Prostate gland (tissue), 2 donors: ENCODE data around the gene NMBR. TPM values are rescaled to one million over a fixed set of nuclear protein-coding genes. Genes with fewer than 3 reads are reported as not detected.

Source experiments
- DNase-seq: peaks from one replicate; pipeline ENCODE4 v3.0.0-alpha.2; 2019; ENCODE audit warnings: low spot score
- H3K27ac ChIP-seq, 2 donors: fragments of 200-600 bp; sonication (generic); 2 replicates each; pipeline ENCODE4 v1.5.1; 2017 to 2019
- H3K27me3 ChIP-seq: fragments of 200-600 bp; sonication (generic); replicated peaks from 2 replicates; pipeline ENCODE4 v1.5.1; 2019; ENCODE audit not compliant: insufficient read depth
- H3K36me3 ChIP-seq, 2 donors: fragments of 200-600 bp; sonication (generic); 1 replicate in 1 of 2; 2 replicates in 1 of 2; pipeline versions ENCODE4 v1.5.1 to v1.8.1; 2017 to 2019
- H3K4me1 ChIP-seq: fragments of 200-600 bp; sonication (generic); replicated peaks from 2 replicates; pipeline ENCODE4 v1.5.1; 2019
- H3K4me3 ChIP-seq, 2 donors: fragments of 200-600 bp; sonication (generic); 2 replicates each; pipeline ENCODE4 v1.5.1; 2017 to 2019
- H3K9me3 ChIP-seq: fragments of 200-600 bp; sonication (generic); 2 replicates; pipeline ENCODE4 v1.5.1; 2017
- POLR2A ChIP-seq: fragments of 450-650 bp; IDR thresholded peaks from one replicate; pipeline ENCODE4 v1.6.1; 2016; ENCODE audit warnings: antibody characterized with exemption, mild to moderate bottlenecking
- POLR2AphosphoS5 ChIP-seq: sonication (generic); formaldehyde crosslinking; IDR thresholded peaks from one replicate; pipeline ENCODE4 v1.6.1; 2017; ENCODE audit warnings: antibody characterized with exemption
- WGBS: methylation state at CpG from one replicate; pipeline ENCODE4 v1.1.5; 2018; 5-methylcytosine and 5-hydroxymethylcytosine counted together
- intact Hi-C: fragments of 100-400 bp; cut with DNase I; formaldehyde crosslinking; loops from one replicate; pipeline ENCODE4 v1.14.2; 2022
- total RNA-seq, 2 donors: library from RNA; depleted of rRNA; stranded (reverse); fragments of >200 nt; gene quantifications; one replicate each; pipeline ENCODE4 v1.1.0, GENCODE V29; 2016
- TF ChIP-seq, protein P1 (sequence below), 4 experiments: fragments of 200-600 bp in 2 of 4; fragments of 450-650 bp in 2 of 4; sonication (generic) in 2 of 4; IDR thresholded peaks; 1 replicate in 3 of 4; 2 replicates in 1 of 4; pipeline ENCODE4 v1.5.1; 2016 to 2019; ENCODE audit warnings: antibody characterized with exemption in 4 of 4, mild to moderate bottlenecking in 2 of 4, moderate library complexity in 2 of 4

NMBR gene
- total RNA-seq, 2 donors from 2014 or later = not detected

DNA sequence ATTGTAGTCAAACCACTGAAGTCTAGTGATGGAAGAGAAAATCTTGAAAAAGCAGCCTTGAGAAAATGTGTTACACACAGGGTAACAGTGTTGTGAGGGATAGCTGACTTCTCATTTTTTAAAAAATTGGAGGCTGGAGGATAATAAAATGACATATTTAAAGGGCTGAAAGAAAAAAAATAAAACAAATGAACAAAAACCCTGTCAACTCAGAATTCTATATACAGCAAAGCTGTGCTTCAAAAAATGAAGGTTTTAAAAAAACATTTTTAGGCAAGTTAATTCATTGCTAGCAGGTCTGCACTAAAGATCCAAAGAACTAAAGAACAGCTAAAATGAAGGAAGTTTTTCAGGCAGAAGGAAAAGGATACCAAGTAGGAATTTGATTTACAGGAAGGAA is 31.2 kb upstream of the NMBR start:
- DNase-seq = no peak

DNA sequence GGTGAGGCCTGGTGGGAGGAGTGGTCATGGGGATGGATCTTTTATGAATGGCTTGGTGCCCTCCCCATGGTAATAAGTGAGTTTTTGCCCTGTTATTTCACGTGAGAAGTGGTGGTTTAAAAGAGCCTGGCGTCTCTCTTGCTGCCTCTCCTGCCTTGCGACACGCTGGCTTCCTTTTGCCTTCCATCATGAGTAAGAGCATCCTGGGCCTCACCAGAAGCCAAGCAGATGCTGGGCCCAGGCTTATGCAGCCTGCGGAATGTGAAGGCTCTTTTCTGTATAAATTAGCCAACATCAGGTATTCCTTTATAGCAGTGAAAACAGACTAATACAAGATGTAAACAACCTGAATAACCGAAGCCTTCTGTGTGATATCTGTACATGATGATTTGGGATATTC is 27.8 kb upstream of the NMBR start:
- Histone ChIP-seq H3K4me3 (no peak overlapping the region), H3K4me1 (no peaks in the 10 kb centered on the region), H3K27me3 (no peaks in the 10 kb centered on the region), H3K27ac (no peak overlapping the region), H3K9me3 (no peaks in the 10 kb centered on the region), H3K36me3 (no peaks in the 10 kb centered on the region)
- WGBS = 96% methylated on average over 6 of the region's 6 CpGs
- no peak for DNase-seq
- TF ChIP-seq POLR2AphosphoS5 (no peak), POLR2A (no peak)
- TF ChIP-seq, protein P1, sequence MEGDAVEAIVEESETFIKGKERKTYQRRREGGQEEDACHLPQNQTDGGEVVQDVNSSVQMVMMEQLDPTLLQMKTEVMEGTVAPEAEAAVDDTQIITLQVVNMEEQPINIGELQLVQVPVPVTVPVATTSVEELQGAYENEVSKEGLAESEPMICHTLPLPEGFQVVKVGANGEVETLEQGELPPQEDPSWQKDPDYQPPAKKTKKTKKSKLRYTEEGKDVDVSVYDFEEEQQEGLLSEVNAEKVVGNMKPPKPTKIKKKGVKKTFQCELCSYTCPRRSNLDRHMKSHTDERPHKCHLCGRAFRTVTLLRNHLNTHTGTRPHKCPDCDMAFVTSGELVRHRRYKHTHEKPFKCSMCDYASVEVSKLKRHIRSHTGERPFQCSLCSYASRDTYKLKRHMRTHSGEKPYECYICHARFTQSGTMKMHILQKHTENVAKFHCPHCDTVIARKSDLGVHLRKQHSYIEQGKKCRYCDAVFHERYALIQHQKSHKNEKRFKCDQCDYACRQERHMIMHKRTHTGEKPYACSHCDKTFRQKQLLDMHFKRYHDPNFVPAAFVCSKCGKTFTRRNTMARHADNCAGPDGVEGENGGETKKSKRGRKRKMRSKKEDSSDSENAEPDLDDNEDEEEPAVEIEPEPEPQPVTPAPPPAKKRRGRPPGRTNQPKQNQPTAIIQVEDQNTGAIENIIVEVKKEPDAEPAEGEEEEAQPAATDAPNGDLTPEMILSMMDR (IDR thresholded peaks at IDR 0.05) = no peak
- intact Hi-C loops = no loop called here

More for the DNA sequence above, 31.2 kb upstream of the NMBR start:
- no peaks in the 10 kb centered on the region for H3K27me3 ChIP-seq
- no peaks in the 10 kb centered on the region for H3K36me3 ChIP-seq
- intact Hi-C loops = no loop called here
- no peaks in the 10 kb centered on the region for H3K9me3 ChIP-seq
- no peaks in the 10 kb centered on the region for H3K4me1 ChIP-seq
- no peak overlapping the region for H3K27ac ChIP-seq
- no peak overlapping the region for H3K4me3 ChIP-seq
- TF ChIP-seq POLR2AphosphoS5 (no peak), POLR2A (no peak)
- TF ChIP-seq, protein P1 (IDR thresholded peaks at IDR 0.05) = no peak

DNA sequence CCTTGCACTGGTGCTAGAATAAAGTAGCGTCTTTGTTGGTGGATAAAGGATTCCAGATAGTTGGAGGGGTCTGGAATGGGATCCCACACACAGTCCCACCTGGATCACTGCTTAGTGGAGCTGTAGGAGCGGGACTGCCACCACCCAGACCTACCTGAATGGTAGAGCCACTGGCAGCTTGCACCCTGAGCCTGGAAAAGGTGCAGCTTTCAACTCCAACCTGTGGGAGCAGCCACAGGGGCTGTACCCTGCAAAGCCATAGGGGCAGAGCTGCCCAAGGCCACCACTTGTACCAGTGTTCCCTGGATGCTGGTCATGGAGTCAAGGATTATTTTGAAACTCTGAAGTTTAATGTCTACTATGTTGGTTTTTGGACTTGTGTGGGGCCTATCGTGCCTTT is 27.1 kb upstream of the NMBR start:
- Histone ChIP-seq H3K4me1 (no peaks in the 10 kb centered on the region), H3K9me3 (no peaks in the 10 kb centered on the region), H3K4me3 (no peak overlapping the region), H3K27ac (no peak overlapping the region), H3K27me3 (no peaks in the 10 kb centered on the region), H3K36me3 (no peaks in the 10 kb centered on the region)
- no peak for DNase-seq
- TF ChIP-seq, protein P1 (IDR thresholded peaks at IDR 0.05) = no peak
- TF ChIP-seq POLR2A = no peak
- no peak for TF ChIP-seq POLR2AphosphoS5
- WGBS = 95% methylated on average over 3 of the region's 3 CpGs
- intact Hi-C loops = no loop called here

DNA sequence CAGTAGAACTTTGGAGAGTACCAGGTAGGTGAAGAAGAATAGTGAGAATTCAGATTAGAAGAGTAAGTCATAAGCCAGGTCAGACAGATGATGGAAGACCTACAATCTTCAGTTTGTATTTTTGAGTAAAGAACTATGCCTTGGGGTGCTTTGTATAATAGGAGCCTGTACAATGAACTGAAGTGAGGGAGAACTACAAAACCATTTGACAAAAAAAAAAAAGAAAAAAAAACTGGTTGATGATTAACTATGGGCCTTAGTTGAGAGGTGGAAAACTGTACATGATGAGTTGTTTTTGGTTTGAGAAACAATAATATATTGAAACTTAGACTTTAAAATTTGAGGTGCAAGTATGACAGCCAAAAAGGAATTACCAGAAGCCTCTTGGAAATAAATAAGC is 25.8 kb upstream of the NMBR start:
- H3K36me3 ChIP-seq = no peaks in the 10 kb centered on the region
- TF ChIP-seq POLR2AphosphoS5 (no peak), POLR2A (no peak)
- TF ChIP-seq, protein P1 (IDR thresholded peaks at IDR 0.05) = no peak
- no peak for DNase-seq
- no peak overlapping the region for H3K27ac ChIP-seq
- H3K9me3 ChIP-seq = no peaks in the 10 kb centered on the region
- no peaks in the 10 kb centered on the region for H3K27me3 ChIP-seq
- no peak overlapping the region for H3K4me3 ChIP-seq
- no peaks in the 10 kb centered on the region for H3K4me1 ChIP-seq
- intact Hi-C loops = no loop called here

DNA sequence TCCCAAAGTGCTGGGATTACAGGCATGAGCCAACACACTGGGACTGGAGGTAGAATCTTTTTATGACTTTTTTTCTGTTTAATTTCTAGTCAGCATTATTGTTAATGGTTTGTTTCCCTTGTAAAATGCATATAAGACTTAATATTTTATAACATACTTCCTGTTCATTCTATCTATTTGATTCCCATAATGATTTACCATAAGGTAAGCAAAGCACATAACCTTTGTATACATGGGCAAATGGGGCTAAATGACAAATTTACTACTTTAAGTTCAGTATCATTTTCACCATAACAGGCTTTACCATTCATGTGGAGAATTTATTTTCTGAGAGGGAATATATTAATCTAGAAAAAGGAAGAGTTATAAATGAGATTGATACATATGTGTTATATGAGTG is 24.4 kb upstream of the NMBR start:
- H3K4me3 ChIP-seq = no peak overlapping the region
- intact Hi-C loops = no loop called here
- no peaks in the 10 kb centered on the region for H3K9me3 ChIP-seq
- no peak overlapping the region for H3K27ac ChIP-seq
- H3K27me3 ChIP-seq = no peaks in the 10 kb centered on the region
- no peak for DNase-seq
- TF ChIP-seq, protein P1 (IDR thresholded peaks at IDR 0.05) = no peak
- no peak for TF ChIP-seq POLR2AphosphoS5
- no peak for TF ChIP-seq POLR2A
- H3K36me3 ChIP-seq = no peaks in the 10 kb centered on the region
- H3K4me1 ChIP-seq = no peaks in the 10 kb centered on the region
